Myocyte (in vitro differentiated cells): ENCODE results near the gene EIF2S1. TPM values are rescaled to one million over a fixed set of nuclear protein-coding genes. Genes with fewer than 3 reads are reported as not detected.
A peak's percentile ranks its signal among the peaks of the same experiment; 100 is the strongest.

Source experiments
- DNase-seq: peaks from one replicate; pipeline ENCODE4 v3.0.0-alpha.2; 2012; ENCODE audit warnings: low read depth
- total RNA-seq: library from RNA; depleted of rRNA; stranded (reverse); fragments of >200 nt; gene quantifications from 2 replicates; pipeline ENCODE4 v1.2.3, GENCODE V29; 2014

The EIF2S1 gene
- total RNA-seq, 1 donor from 2014 or later, result 194 TPM

DNA sequence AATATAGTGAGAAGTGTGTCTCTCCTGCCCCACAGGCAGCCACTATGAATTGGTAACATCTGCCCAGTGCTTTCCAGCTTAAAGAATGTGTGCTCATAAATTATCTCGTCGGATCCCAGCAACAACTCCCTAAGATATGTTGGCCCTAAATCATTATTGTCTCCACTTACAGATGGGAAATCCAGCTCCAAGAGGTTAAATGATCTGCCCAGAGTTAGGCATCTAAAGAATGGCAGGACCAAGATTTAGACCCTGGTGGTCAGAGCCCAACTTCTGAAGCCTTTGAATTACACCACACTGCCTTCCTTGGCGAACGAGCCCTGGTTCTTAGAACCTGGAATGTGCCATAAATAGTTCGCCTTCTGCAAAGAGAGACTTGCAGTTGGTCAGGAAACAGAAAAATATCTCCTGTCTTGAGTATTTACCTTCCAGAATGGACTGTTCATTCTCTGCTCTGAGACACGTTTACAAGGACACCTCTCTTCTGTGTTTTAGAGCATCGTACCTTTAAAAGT, 72.0 kb downstream of the EIF2S1 start:
- DNase-seq, result peak; percentile 13

DNA sequence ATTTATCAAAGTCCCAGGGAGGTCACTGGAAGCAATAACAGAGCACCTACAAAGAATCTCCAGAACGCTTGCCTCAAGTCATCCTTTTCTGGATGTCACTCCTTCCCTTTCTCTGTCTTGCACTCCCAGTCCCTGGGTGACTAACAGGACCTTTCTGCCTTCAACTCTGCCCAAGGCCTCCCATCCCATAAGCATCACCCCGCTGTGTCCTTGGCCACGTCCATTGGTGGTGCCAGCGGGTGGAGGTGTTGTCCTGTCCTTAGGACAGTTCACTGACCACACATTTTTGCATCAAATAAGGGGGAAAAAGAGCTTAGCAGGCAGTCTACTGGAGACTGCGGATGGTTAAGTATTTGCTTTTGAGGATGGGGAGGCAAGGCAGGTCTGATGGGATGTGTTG, 75.5 kb downstream of the EIF2S1 start:
- DNase-seq, result no peak

Other genes with a start within 250 kb of the EIF2S1 start
- gene GARIN2, start 170.9 kb upstream of the EIF2S1 start, total RNA-seq, result not detected in 2 replicates
- 24.8 and 25.8 TPM in 2 replicates for gene PALS1, start 118.9 kb upstream of the EIF2S1 start, total RNA-seq
- gene ATP6V1D, start 524 bp upstream of the EIF2S1 start, total RNA-seq, result 130 and 183 TPM in 2 replicates
- not detected in 2 replicates for gene PLEK2, start 51.8 kb downstream of the EIF2S1 start, total RNA-seq
- 1.4 TPM in 2 replicates for gene TMEM229B, start 128.4 kb downstream of the EIF2S1 start, total RNA-seq
- gene PLEKHH1, start 173.0 kb downstream of the EIF2S1 start, total RNA-seq, result 0.05 TPM in 1 of 2 replicates, not detected in the other
- gene PIGH, start 239.9 kb downstream of the EIF2S1 start, total RNA-seq, result 8.9 and 14.5 TPM in 2 replicates